ENCODE data around the gene DRC3.
A peak's percentile ranks its signal among the peaks of the same experiment; 100 is the strongest.
"Not testable (repeated sequence)": the region's sequence is repeated elsewhere in the genome, so short reads cannot be mapped to it uniquely, and the experiment has no call there.

DRC3 gene

DNA sequence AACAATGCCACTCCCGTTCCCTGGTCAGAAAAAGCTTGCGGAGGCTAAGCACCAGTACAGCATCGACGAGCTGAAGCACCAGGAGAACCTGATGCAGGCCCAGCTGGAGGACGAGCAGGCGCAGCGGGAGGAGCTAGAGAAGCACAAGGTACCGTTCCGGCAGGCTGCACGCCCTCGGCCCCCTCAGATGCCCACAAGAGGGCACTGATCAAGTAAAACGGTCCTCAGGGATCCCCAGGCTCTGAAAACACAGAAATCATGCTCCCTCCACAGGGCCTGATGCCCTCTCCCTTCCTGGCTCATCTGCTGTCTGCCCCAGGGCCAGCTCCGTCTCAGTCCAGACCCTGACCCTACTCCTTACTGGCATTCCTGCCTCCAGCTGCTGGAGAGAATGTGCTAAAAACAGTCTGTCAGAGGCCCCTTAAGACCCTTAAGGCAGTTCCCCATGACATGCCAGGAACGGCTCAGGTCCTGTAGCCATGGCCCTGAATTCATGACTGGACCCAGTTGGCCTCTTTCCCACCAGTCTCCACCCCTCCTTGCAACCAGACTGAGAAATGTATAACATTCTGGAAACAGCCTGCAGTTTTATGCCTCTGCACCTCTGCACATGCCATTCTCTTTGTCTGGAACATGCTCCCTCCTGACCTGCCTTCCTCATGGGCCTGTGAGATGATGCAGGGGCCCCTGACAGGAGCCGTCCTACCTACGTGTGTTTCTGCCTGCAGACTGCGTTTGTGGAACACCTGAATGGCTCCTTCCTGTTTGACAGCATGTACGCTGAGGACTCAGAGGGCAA lies 21.8 kb downstream of the DRC3 start:
- no peak overlapping the region for H3K4me3 ChIP-seq (replicated peaks; ENCODE audit: low read depth, low read length)
- TF ChIP-seq, protein P1, sequence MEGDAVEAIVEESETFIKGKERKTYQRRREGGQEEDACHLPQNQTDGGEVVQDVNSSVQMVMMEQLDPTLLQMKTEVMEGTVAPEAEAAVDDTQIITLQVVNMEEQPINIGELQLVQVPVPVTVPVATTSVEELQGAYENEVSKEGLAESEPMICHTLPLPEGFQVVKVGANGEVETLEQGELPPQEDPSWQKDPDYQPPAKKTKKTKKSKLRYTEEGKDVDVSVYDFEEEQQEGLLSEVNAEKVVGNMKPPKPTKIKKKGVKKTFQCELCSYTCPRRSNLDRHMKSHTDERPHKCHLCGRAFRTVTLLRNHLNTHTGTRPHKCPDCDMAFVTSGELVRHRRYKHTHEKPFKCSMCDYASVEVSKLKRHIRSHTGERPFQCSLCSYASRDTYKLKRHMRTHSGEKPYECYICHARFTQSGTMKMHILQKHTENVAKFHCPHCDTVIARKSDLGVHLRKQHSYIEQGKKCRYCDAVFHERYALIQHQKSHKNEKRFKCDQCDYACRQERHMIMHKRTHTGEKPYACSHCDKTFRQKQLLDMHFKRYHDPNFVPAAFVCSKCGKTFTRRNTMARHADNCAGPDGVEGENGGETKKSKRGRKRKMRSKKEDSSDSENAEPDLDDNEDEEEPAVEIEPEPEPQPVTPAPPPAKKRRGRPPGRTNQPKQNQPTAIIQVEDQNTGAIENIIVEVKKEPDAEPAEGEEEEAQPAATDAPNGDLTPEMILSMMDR (IDR thresholded peaks at IDR 0.05; ENCODE audit: low read depth, low read length, missing control alignments): peak; percentile 55
- no peak for DNase-seq (ENCODE audit: extremely low read depth, low read depth)

DNA sequence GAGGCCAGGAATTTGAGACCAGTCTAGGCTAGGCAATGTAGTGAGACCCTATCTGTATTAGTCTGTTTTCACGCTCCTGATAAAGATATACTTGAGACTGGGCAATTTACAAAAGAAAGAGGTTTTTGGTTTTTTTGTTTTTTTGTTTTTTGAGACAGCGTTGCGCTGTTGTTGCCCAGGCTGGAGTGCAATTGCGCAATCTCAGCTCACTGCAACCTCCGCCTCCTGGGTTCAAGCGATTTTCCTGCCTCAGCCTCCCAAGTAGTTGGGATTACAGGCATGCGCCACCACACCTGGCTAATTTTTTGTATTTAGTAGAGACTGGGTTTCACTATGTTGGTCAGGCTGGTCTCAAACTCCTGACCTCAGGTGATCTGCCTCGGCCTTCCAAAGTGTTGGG lies 23.2 kb downstream of the DRC3 start:
- DNase-seq (ENCODE audit: extremely low read depth, low read depth): not testable (repeated sequence)

DNA sequence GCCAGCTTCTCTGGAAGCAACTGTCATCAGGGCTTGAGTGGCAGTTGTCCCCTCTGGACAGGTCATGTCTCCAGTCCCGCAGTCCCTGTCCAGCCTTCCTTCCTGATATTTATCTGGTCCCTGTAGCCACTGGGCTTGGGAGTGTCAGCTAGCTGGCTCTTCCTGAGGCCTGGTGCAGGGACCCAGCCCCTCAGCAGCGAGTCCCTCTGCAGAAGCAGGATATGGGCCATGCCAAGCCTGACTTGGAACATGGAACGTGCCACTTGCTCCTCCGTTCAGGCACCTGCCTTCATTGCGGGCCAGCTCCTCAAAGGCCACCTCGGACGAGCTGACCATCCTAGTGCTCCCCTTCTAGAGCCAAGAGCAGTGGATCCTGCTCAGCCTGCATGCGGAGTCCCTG lies 26.3 kb downstream of the DRC3 start:
- no peak for DNase-seq (ENCODE audit: extremely low read depth, low read depth)
- H3K4me3 ChIP-seq (replicated peaks; ENCODE audit: low read depth, low read length): no peak overlapping the region
- TF ChIP-seq, protein P1 (IDR thresholded peaks at IDR 0.05; ENCODE audit: low read depth, low read length, missing control alignments): no peak

More for the DNA sequence above, 23.2 kb downstream of the DRC3 start:
- not testable (repeated sequence) for H3K4me3 ChIP-seq (replicated peaks; ENCODE audit: low read depth, low read length)

DNA sequence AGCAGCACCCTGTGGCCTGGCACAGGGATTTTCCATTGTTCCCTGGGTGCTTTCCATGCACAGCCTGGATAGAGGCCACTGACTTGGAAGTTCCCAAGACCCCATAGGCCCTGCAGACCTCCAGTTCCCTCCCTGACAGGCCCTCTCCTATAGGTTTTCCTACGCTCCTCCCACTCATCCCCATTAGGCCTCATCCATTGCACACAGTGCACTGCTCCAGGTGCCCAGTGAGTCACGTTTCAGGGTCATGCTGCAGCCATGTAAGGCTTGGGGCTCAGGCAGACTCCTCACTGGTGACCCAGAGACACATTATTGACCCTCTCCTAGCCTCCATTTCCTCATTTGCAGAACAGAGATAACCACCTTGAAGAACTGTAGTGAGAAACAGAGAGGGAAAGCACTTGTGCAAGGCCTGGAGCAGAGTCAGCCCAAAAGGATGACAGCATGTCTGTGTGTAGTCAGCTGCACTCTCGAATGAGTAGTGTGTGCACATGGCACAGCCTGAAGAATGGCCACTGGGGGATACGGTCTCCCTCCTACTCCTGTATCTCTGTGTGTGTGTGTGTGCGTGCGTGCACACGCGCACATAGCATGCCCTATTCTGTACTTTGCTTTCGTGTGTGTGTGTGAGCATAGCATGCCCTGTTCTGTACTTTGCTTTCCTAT lies 26.8 kb downstream of the DRC3 start:
- no peak for DNase-seq (ENCODE audit: extremely low read depth, low read depth)
- no peak overlapping the region for H3K4me3 ChIP-seq (replicated peaks; ENCODE audit: low read depth, low read length)
- TF ChIP-seq, protein P1 (IDR thresholded peaks at IDR 0.05; ENCODE audit: low read depth, low read length, missing control alignments): no peak

DNA sequence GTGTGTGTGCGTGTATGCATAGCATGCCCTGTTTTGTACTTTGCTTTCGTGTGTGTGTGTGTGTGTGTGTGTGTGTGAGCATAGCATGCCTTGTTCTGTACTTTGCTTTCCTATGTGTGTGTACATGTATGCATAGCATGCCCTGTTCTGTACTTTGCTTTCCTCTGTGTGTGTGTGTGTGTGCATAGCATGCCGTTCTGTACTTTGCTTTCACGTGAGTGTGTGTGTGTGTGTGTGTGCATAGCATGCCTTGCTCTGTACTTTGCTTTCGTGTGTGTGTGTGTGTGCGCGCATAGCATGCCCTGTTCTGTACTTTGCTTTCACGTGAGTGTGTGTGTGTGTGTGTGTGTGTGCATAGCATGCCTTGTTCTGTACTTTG lies 27.4 kb downstream of the DRC3 start:
- no peak overlapping the region for H3K4me3 ChIP-seq (replicated peaks; ENCODE audit: low read depth, low read length)
- TF ChIP-seq, protein P1 (IDR thresholded peaks at IDR 0.05; ENCODE audit: low read depth, low read length, missing control alignments): no peak
- no peak for DNase-seq (ENCODE audit: extremely low read depth, low read depth)

DNA sequence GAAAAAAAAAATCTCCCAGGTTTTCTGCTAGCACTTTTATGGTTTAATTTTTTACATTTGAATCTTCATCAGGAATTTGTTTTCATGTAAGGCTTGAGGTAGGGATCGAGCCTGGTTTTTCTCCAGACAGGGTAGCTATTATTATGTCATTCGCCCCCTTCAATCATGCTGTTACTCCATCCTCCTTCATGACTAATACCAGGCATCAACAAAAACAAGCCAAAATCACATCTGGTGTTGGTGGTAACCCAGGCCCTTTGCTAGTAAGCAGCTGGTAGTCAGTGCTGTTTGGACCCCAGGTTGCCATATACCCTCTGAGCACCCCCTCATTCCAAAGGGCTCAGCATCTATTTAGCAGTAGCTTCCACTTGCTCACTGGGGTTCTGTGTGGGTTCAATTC lies 29.5 kb downstream of the DRC3 start:
- TF ChIP-seq, protein P1 (IDR thresholded peaks at IDR 0.05; ENCODE audit: low read depth, low read length, missing control alignments): no peak
- H3K4me3 ChIP-seq (replicated peaks; ENCODE audit: low read depth, low read length): no peak overlapping the region
- DNase-seq (ENCODE audit: extremely low read depth, low read depth): peak; percentile 19

DNA sequence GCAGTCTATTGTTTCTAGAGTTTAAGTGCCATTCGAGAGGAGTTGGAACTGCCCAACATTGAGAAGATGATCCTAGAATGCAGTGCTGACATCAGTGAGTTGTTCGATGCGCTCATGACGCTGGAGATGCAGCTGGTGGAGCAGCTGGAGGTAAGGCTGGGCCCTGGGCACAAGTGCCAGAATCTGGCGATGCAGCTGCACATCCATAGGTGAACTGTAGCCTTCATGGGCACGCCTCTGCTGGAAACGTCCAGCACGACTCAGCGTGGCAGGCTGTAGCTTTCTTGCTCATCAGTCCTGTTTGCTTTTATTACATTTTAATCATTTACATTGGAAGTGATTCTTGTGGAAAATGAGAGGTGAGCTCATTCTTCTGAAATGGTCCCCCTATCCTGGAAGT lies 31.7 kb downstream of the DRC3 start:
- TF ChIP-seq, protein P1 (IDR thresholded peaks at IDR 0.05; ENCODE audit: low read depth, low read length, missing control alignments): no peak
- no peak for DNase-seq (ENCODE audit: extremely low read depth, low read depth)
- no peak overlapping the region for H3K4me3 ChIP-seq (replicated peaks; ENCODE audit: low read depth, low read length)
